GM12872 (cell line): ENCODE data around the gene IFNA8.

Experiments
- CTCF ChIP-seq: IDR thresholded peaks from 3 replicates; pipeline ENCODE4 v1.5.1; 2011; ENCODE audit warnings: low read depth, mild to moderate bottlenecking, low read length, moderate library complexity; ENCODE audit not compliant: insufficient read depth

The IFNA8 gene

GRCh38 chr9:21434202-21435014, 25.5 kb downstream of the IFNA8 start:
- TF ChIP-seq CTCF, result peak; percentile 49

- TF ChIP-seq CTCF, result 0 out of 3 replicates have a peak, but pooled peaks have one; percentile 12
Measured at GRCh38 chr9:21435015-21435383, 26.1 kb downstream of the IFNA8 start.

DNA sequence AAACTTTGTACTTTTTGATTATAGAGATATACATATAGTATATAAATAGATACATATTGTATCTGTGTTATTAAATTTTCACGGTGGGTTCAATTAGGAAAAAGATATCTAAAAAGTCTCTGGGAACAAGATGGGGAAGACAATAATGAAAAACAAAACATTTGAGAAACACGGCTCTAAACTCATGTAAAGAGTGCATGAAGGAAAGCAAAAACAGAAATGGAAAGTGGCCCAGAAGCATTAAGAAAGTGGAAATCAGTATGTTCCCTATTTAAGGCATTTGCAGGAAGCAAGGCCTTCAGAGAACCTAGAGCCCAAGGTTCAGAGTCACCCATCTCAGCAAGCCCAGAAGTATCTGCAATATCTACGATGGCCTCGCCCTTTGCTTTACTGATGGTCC, 31.2 kb downstream of the IFNA8 start, which contains the start of gene IFNA1:
Gene IFNA1 (plus strand): TSS at position 301 of the 400 bp plus-strand sequence. CDS start 69 bp downstream, at position 370.
- no peak for TF ChIP-seq CTCF

DNA sequence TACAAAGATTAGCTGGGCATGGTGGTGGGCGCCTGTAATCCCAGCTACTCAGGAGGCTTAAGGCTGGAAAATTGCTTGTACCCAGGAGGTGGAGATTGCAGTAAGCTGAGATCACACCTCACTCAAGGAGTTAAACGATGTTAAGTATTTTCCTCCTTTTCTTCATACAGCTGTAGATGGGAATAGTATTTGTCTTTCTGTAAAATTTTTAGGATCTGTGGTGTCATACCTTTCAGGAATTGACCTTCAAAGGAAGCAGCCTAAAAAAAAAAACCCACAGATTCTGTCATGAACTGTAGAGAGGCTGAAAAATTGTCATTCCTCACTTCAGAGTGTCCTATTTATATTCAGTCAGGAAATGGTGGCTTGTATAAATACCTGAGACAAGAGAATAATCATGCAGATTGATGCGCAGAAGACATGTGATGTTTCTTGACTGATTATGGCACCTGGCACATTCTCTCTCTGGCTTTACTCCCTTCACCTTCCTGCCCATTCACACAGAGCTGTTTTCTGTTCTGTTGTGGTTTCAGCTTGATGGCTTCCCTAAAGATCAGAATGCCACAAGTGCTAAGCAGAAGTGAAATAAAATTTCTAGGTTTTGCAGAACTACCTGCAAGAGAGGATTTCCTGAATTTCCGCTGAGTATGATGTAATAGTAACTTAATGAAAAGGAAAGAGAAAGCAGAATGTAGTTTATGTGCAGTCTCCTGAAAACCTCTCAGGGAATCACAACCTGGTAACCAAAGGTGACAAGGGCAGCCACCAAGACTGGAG, 35.1 kb downstream of the IFNA8 start:
- TF ChIP-seq CTCF, result no peak

DNA sequence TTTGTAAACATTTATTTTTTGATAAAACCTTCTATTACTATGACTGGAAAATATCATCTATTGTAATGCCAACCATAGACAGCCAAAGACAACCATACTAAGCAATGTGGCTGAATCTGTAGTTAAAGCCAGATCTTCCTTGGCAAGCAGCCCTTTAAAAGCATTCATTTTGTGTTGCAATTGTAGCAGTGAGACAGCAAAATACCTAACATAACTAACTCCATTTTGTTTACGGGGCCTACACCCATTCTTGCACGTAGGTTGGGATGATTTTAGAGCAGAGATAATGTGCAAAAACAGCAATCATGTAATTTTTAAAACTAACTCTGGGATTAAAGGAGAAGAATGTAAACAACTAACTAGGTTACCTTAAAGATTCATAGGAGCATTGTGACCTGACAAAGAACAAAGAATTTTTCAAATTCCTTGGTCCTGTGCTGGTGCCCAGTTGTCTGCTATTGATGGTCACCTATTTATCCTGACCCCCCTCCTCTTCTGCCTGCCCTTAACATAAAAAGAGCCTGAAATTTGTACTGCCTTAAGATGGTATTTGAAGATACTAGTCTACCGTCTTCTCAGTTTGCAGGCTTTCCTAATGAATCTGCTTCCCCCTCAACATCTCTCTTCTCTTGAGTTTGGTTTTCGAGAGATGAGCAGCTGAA, 41.9 kb downstream of the IFNA8 start:
- no peak for TF ChIP-seq CTCF

DNA sequence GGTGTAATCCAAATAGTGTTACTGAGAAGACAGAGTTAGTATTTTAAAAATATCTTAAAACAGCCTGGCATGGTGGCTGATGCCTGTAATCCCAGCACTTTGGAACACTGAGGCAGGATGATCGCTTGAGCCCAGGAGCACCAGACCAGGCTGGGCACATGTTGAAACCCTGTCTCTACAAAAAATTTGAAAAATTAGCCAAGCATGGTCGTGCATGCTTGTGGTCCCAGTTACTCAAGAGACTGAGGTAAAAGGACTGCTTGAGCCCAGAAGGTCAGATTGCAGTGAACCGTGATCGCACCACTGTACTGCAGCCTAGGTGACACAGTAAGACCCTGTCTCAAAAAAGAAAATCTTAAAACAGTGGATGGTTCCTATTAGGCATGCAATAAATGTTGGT, 43.8 kb downstream of the IFNA8 start:
- no peak for TF ChIP-seq CTCF

- TF ChIP-seq CTCF, result no peak
Measured at GRCh38 chr9:21454149-21454548, 45.2 kb downstream of the IFNA8 start.
